Nephron progenitor cell (in vitro differentiated cells): ENCODE results near the gene TBATA.
A peak's percentile ranks its signal among the peaks of the same experiment; 100 is the strongest.

ENCODE experiments used
- DNase-seq: peaks from one replicate; pipeline ENCODE4 v3.0.0; 2021
- H3K27ac Mint-ChIP-seq: 2 replicates; pipeline ENCODE4 v1.8.0; 2021; ENCODE audit warnings: mild to moderate bottlenecking, moderate library complexity, mixed read lengths
- H3K27me3 Mint-ChIP-seq: 2 replicates; pipeline ENCODE4 v1.8.0; 2021; ENCODE audit warnings: mild to moderate bottlenecking, low read depth, mixed read lengths; ENCODE audit not compliant: poor library complexity
- H3K36me3 Mint-ChIP-seq: 2 replicates; pipeline ENCODE4 v1.8.0; 2021; ENCODE audit warnings: low read depth, mixed read lengths
- H3K4me1 Mint-ChIP-seq: 2 replicates; pipeline ENCODE4 v1.8.0; 2021; ENCODE audit warnings: mixed read lengths
- H3K4me3 Mint-ChIP-seq: 2 replicates; pipeline ENCODE4 v1.8.0; 2021; ENCODE audit warnings: mild to moderate bottlenecking, moderate library complexity, mixed read lengths
- H3K9me3 Mint-ChIP-seq: 2 replicates; pipeline ENCODE4 v1.8.0; 2021; ENCODE audit warnings: mild to moderate bottlenecking, moderate library complexity, mixed read lengths
- TF ChIP-seq, protein P1 (sequence below): fragments of 200-600 bp; sonication (generic); IDR thresholded peaks from 2 replicates; pipeline ENCODE4 v1.5.0; 2021; ENCODE audit warnings: antibody characterized with exemption

The TBATA gene

DNA sequence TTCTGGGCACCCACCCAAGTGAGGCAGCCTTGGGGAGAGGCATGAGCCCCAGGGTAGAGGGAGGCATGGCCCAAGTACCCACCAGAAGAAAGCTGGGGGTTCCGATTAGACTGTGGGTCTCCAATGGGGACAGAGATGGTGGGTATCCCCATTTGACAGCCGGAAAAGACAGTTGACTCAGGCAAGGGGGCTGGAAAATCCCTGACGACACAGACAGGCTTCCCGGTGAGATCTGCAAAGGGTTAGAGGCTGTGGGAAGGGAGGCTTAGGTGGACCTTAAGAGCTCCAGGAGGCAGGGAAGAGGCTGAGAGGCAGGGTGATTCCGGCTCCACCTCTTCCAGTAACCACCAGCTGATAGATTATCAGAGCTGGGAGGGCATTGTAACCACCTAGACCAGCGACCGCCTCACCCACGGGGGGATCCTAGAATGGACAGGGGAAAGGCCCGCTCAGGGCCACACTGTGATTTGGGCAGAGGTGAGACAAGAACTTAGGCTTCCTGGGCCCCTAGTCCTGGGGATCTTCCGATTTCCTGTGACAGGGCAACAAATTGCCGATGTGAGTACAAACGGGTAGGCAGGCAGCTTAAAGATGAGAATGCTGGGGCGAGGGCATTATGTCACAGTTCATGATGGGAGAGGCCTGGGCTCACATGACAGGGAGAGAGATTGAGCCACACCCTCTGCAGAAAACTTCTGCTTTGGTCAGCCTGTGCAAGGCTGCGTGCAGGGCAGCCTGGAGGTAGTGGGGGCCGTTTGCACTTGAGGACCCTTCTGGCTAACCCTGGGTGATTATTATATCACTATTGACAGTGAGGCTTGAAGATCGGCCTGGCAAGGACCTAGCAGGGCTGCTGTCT is 5.4 kb downstream of the TBATA start:
- no peak for DNase-seq
- Mint-ChIP-seq H3K27ac (peak overlapping the region; percentile 86), H3K4me1 (peaks cover 26% of the 10 kb centered on the region), H3K27me3 (no peaks in the 10 kb centered on the region), H3K9me3 (no peaks in the 10 kb centered on the region), H3K4me3 (no peak overlapping the region), H3K36me3 (no peaks in the 10 kb centered on the region)
- TF ChIP-seq, protein P1, sequence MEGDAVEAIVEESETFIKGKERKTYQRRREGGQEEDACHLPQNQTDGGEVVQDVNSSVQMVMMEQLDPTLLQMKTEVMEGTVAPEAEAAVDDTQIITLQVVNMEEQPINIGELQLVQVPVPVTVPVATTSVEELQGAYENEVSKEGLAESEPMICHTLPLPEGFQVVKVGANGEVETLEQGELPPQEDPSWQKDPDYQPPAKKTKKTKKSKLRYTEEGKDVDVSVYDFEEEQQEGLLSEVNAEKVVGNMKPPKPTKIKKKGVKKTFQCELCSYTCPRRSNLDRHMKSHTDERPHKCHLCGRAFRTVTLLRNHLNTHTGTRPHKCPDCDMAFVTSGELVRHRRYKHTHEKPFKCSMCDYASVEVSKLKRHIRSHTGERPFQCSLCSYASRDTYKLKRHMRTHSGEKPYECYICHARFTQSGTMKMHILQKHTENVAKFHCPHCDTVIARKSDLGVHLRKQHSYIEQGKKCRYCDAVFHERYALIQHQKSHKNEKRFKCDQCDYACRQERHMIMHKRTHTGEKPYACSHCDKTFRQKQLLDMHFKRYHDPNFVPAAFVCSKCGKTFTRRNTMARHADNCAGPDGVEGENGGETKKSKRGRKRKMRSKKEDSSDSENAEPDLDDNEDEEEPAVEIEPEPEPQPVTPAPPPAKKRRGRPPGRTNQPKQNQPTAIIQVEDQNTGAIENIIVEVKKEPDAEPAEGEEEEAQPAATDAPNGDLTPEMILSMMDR: no peak

- Mint-ChIP-seq H3K9me3 (no peaks in the 10 kb centered on the region), H3K36me3 (no peaks in the 10 kb centered on the region), H3K27ac (no peak overlapping the region), H3K27me3 (no peaks in the 10 kb centered on the region), H3K4me3 (no peak overlapping the region), H3K4me1 (peaks cover 26% of the 10 kb centered on the region)
- no peak for DNase-seq
- TF ChIP-seq, protein P1: no peak
These were observed 6.1 kb downstream of the TBATA start for GRCh38 chr10:70779088-70779487.

GRCh38 chr10:70778267-70778924 is 6.8 kb downstream of the TBATA start:
- TF ChIP-seq, protein P1: no peak
- Mint-ChIP-seq H3K27ac (peak overlapping the region; percentile 78), H3K27me3 (no peaks in the 10 kb centered on the region), H3K36me3 (no peaks in the 10 kb centered on the region), H3K4me1 (peaks cover 26% of the 10 kb centered on the region), H3K4me3 (no peak overlapping the region), H3K9me3 (no peaks in the 10 kb centered on the region)
- no peak for DNase-seq

- no peak overlapping the region for H3K27ac Mint-ChIP-seq
- DNase-seq: no peak
- no peaks in the 10 kb centered on the region for H3K36me3 Mint-ChIP-seq
- peaks cover 26% of the 10 kb centered on the region for H3K4me1 Mint-ChIP-seq
- H3K4me3 Mint-ChIP-seq: no peak overlapping the region
- H3K27me3 Mint-ChIP-seq: no peaks in the 10 kb centered on the region
- H3K9me3 Mint-ChIP-seq: no peaks in the 10 kb centered on the region
- TF ChIP-seq, protein P1: no peak
These were observed 7.9 kb downstream of the TBATA start for GRCh38 chr10:70777063-70777875.

- H3K27ac Mint-ChIP-seq: no peak overlapping the region
- DNase-seq: no peak
- TF ChIP-seq, protein P1: no peak
- H3K36me3 Mint-ChIP-seq: no peaks in the 10 kb centered on the region
- H3K27me3 Mint-ChIP-seq: peaks cover 4% of the 10 kb centered on the region
- H3K4me1 Mint-ChIP-seq: peaks cover 26% of the 10 kb centered on the region
- H3K9me3 Mint-ChIP-seq: no peaks in the 10 kb centered on the region
- H3K4me3 Mint-ChIP-seq: no peak overlapping the region
These were observed 8.6 kb downstream of the TBATA start for GRCh38 chr10:70776455-70777005.
